MM.1S (cell line): ENCODE measurements around the gene TBC1D10B.
"Not testable (repeated sequence)": the region's sequence is repeated elsewhere in the genome, so short reads cannot be mapped to it uniquely, and the experiment has no call there.

Experiments
- EZH2phosphoT487 ChIP-seq: fragments of 300-600 bp; sonication (generic); IDR thresholded peaks from 2 replicates; pipeline ENCODE4 v1.6.1; 2018; ENCODE audit warnings: antibody characterized with exemption, low read length
- TF ChIP-seq, protein P1 (sequence below): fragments of 300-600 bp; sonication (generic); IDR thresholded peaks from 2 replicates; pipeline ENCODE4 v1.5.1; 2016; ENCODE audit warnings: antibody characterized with exemption, low read length, mixed read lengths

DNA sequence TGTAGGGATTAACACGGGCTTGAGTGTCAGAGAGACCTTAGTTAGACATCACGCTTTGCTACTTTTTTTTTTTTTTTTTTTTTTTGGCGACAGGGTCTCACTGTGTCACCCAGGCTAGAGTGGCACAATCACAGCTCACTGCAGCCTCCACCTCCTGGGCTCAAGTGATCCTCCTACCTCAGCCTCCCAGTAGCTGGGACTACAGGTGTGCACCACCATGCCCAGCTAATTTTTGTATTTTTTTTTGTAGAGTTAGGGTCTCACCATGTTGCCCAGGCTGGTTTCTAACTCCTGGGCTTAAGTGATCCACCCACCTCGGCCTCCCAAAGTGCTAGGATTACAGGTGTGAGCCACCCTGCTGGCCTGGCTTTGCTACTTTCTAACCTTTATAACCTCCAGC lies 26.3 kb upstream of the TBC1D10B start:
- TF ChIP-seq, protein P1, sequence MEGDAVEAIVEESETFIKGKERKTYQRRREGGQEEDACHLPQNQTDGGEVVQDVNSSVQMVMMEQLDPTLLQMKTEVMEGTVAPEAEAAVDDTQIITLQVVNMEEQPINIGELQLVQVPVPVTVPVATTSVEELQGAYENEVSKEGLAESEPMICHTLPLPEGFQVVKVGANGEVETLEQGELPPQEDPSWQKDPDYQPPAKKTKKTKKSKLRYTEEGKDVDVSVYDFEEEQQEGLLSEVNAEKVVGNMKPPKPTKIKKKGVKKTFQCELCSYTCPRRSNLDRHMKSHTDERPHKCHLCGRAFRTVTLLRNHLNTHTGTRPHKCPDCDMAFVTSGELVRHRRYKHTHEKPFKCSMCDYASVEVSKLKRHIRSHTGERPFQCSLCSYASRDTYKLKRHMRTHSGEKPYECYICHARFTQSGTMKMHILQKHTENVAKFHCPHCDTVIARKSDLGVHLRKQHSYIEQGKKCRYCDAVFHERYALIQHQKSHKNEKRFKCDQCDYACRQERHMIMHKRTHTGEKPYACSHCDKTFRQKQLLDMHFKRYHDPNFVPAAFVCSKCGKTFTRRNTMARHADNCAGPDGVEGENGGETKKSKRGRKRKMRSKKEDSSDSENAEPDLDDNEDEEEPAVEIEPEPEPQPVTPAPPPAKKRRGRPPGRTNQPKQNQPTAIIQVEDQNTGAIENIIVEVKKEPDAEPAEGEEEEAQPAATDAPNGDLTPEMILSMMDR, result not testable (repeated sequence)
- TF ChIP-seq EZH2phosphoT487, result not testable (repeated sequence)
